ENCODE results near the gene TMPRSS11A. TPM values are rescaled to one million over a fixed set of nuclear protein-coding genes. Genes with fewer than 3 reads are reported as not detected.

The TMPRSS11A gene
- total RNA-seq, 3 donors from 2014 or later, result not detected

- no peak for TF ChIP-seq POLR2A (IDR thresholded peaks at IDR 0.05)
- TF ChIP-seq POLR2AphosphoS5 (IDR thresholded peaks at IDR 0.05), result no peak
- TF ChIP-seq CTCF (IDR thresholded peaks at IDR 0.05), result no peak
- intact Hi-C loops (cut with DNase I; ENCODE audit: low total_unique reads), result no loop called here
Observed at GRCh38 chr4:67911141-67911540, 52.2 kb downstream of the TMPRSS11A start.

GRCh38 chr4:67910585-67910905, 52.7 kb downstream of the TMPRSS11A start:
- Histone ChIP-seq H3K9me3 (peaks cover 0 to 4% of the 10 kb centered on the region in 2 donors), H3K4me3 (no peak overlapping the region), H3K27ac (no peak overlapping the region), H3K27me3 (no peaks in the 10 kb centered on the region), H3K4me1 (no peaks in the 10 kb centered on the region), H3K36me3 (no peaks in the 10 kb centered on the region)
- intact Hi-C loops (cut with DNase I; ENCODE audit: low total_unique reads), result no loop called here
- no peak for TF ChIP-seq CTCF (IDR thresholded peaks at IDR 0.05)
- TF ChIP-seq POLR2A (IDR thresholded peaks at IDR 0.05), result no peak
- TF ChIP-seq POLR2AphosphoS5 (IDR thresholded peaks at IDR 0.05), result no peak
- DNase-seq (ENCODE audit: low spot score in 2 of 2), result no peak

More at GRCh38 chr4:67911141-67911540, 52.2 kb downstream of the TMPRSS11A start:
- no peaks in the 10 kb centered on the region for H3K36me3 ChIP-seq
- DNase-seq (ENCODE audit: low spot score in 2 of 2), result no peak
- H3K4me3 ChIP-seq, result no peak overlapping the region
- no peaks in the 10 kb centered on the region for H3K4me1 ChIP-seq
- H3K27ac ChIP-seq, result no peak overlapping the region
- H3K9me3 ChIP-seq, result no peaks in the 10 kb centered on the region
- H3K27me3 ChIP-seq, result no peaks in the 10 kb centered on the region

GRCh38 chr4:67909905-67910584, 53.2 kb downstream of the TMPRSS11A start:
- H3K27me3 ChIP-seq, result no peaks in the 10 kb centered on the region
- DNase-seq (ENCODE audit: low spot score in 2 of 2), result no peak
- TF ChIP-seq POLR2A (IDR thresholded peaks at IDR 0.05) (no peak), POLR2AphosphoS5 (IDR thresholded peaks at IDR 0.05) (no peak), CTCF (IDR thresholded peaks at IDR 0.05) (peak in 2 of 3 donors; percentile 36 to 54)
- no peak overlapping the region for H3K4me3 ChIP-seq
- no peaks in the 10 kb centered on the region for H3K36me3 ChIP-seq
- intact Hi-C loops (cut with DNase I; ENCODE audit: low total_unique reads), result no loop called here
- no peak overlapping the region for H3K27ac ChIP-seq
- H3K9me3 ChIP-seq, result peaks cover 0 to 5% of the 10 kb centered on the region in 2 donors
- no peaks in the 10 kb centered on the region for H3K4me1 ChIP-seq

GRCh38 chr4:67907650-67908049, 55.6 kb downstream of the TMPRSS11A start:
- no peak for TF ChIP-seq POLR2AphosphoS5 (IDR thresholded peaks at IDR 0.05)
- TF ChIP-seq CTCF (IDR thresholded peaks at IDR 0.05), result no peak
- TF ChIP-seq POLR2A (IDR thresholded peaks at IDR 0.05), result no peak
- intact Hi-C loops (cut with DNase I; ENCODE audit: low total_unique reads), result no loop called here
- H3K4me1 ChIP-seq, result no peaks in the 10 kb centered on the region
- no peak for DNase-seq (ENCODE audit: low spot score in 2 of 2)
- no peak overlapping the region for H3K4me3 ChIP-seq
- no peak overlapping the region for H3K27ac ChIP-seq
- no peaks in the 10 kb centered on the region for H3K27me3 ChIP-seq
- H3K9me3 ChIP-seq, result peaks cover 0 to 5% of the 10 kb centered on the region in 2 donors
- no peaks in the 10 kb centered on the region for H3K36me3 ChIP-seq

- intact Hi-C loops (cut with DNase I; ENCODE audit: low total_unique reads), result no loop called here
- H3K27me3 ChIP-seq, result no peaks in the 10 kb centered on the region
- no peak for DNase-seq (ENCODE audit: low spot score in 2 of 2)
- no peak overlapping the region for H3K4me3 ChIP-seq
- TF ChIP-seq CTCF (IDR thresholded peaks at IDR 0.05) (no peak), POLR2A (IDR thresholded peaks at IDR 0.05) (no peak), POLR2AphosphoS5 (IDR thresholded peaks at IDR 0.05) (no peak)
- peaks cover 0 to 6% of the 10 kb centered on the region in 2 donors for H3K9me3 ChIP-seq
- H3K4me1 ChIP-seq, result no peaks in the 10 kb centered on the region
- no peak overlapping the region for H3K27ac ChIP-seq
- no peaks in the 10 kb centered on the region for H3K36me3 ChIP-seq
Observed at GRCh38 chr4:67899096-67899495, 64.2 kb downstream of the TMPRSS11A start.
